H1 (cell line): Measurements from ENCODE around the gene ADAMTS6. TPM values are rescaled to one million over a fixed set of nuclear protein-coding genes. Genes with fewer than 3 reads are reported as not detected.
A peak's percentile ranks its signal among the peaks of the same experiment; 100 is the strongest.

Experiments
- CTCF ChIA-PET: fragments of 300-600 bp; sonication (Branson Sonifier 250); formaldehyde crosslinking; loops from one replicate; lab custom pipeline; 2021; ENCODE audit not compliant: partially characterized antibody; lab: Charles Lee
- POLR2A ChIA-PET: fragments of 300-600 bp; sonication (Branson Sonifier 250); formaldehyde crosslinking; loops from one replicate; lab custom pipeline; 2021; ENCODE audit warnings: inconsistent platforms; ENCODE audit not compliant: partially characterized antibody; lab: Charles Lee
- DNase-seq, 2 experiments: peaks; one replicate each; pipeline versions ENCODE4 v3.0.0 to v3.0.0-alpha.2; 2010 to 2022; ENCODE audit warnings: low spot score in 2 of 2, low read depth in 1 of 2, mixed read lengths in 1 of 2
- FAIRE-seq: peaks from 2 replicates; lab custom pipeline; 2011; peaks lifted over from hg19 to GRCh38; lab: Jason Lieb, UNC
- H2AFZ ChIP-seq: 2 replicates; pipeline ENCODE4 v1.8.1; 2012; ENCODE audit warnings: low read length, inconsistent platforms
- H2AK5ac ChIP-seq: 2 replicates; pipeline ENCODE4 v1.6.1; 2013; ENCODE audit warnings: low read depth, low read length
- H2BK120ac ChIP-seq: replicated peaks from 2 replicates; pipeline ENCODE3; 2013; ENCODE audit warnings: low read depth, low read length, inconsistent platforms
- H2BK12ac ChIP-seq: 2 replicates; pipeline ENCODE4 v1.6.1; 2013; ENCODE audit warnings: low read depth, low read length
- H2BK15ac ChIP-seq: 2 replicates; pipeline ENCODE4 v1.6.1; 2013; ENCODE audit warnings: low read length
- H2BK20ac ChIP-seq: 2 replicates; pipeline ENCODE4 v1.6.1; 2013; ENCODE audit warnings: low read length
- H2BK5ac ChIP-seq: 2 replicates; pipeline ENCODE4 v1.6.1; 2013; ENCODE audit warnings: low read depth, low read length
- H3K14ac ChIP-seq: 2 replicates; pipeline ENCODE4 v1.6.1; 2013; ENCODE audit warnings: inconsistent platforms; ENCODE audit not compliant: insufficient read length
- H3K18ac ChIP-seq: 2 replicates; pipeline ENCODE4 v1.6.1; 2013; ENCODE audit warnings: low read length; ENCODE audit errors: extremely low read depth
- H3K23ac ChIP-seq: 2 replicates; pipeline ENCODE4 v1.6.1; 2013; ENCODE audit warnings: inconsistent platforms; ENCODE audit not compliant: insufficient read length
- H3K23me2 ChIP-seq: 2 replicates; pipeline ENCODE4 v1.6.1; 2013; ENCODE audit warnings: low read depth, low read length
- H3K27ac ChIP-seq: 2 replicates; pipeline ENCODE4 v1.6.1; 2011; ENCODE audit warnings: low read depth, low read length, inconsistent platforms
- H3K27me3 ChIP-seq, 4 experiments: replicated peaks in 1 of 4; 1 replicate in 1 of 4; 2 replicates in 3 of 4; pipeline versions ENCODE4 v1.6.1 to v1.8.1; 2011 to 2013; ENCODE audit warnings: low read length in 3 of 4, mild to moderate bottlenecking in 3 of 4, inconsistent platforms in 2 of 4, mixed read lengths in 2 of 4, moderate library complexity in 1 of 4; ENCODE audit not compliant: control insufficient read depth in 3 of 4, insufficient read depth in 3 of 4; ENCODE audit errors: extremely low read depth in 1 of 4
- H3K36me3 ChIP-seq, 4 experiments: 2 replicates each; pipeline versions ENCODE4 v1.6.1 to v1.8.1; 2011 to 2013; ENCODE audit warnings: mild to moderate bottlenecking in 4 of 4, low read length in 3 of 4, moderate library complexity in 2 of 4, control low read depth in 1 of 4, inconsistent platforms in 1 of 4; ENCODE audit not compliant: insufficient read depth in 4 of 4, control insufficient read depth in 2 of 4
- H3K4ac ChIP-seq: replicated peaks from 2 replicates; pipeline ENCODE3; 2013; ENCODE audit warnings: low read length, low read depth, mixed read lengths, inconsistent platforms; ENCODE audit not compliant: insufficient read length
- H3K4me1 ChIP-seq, 4 experiments: replicated peaks in 1 of 4; 1 replicate in 1 of 4; 2 replicates in 3 of 4; pipeline versions ENCODE4 v1.6.1 to v1.8.1; 2011 to 2013; ENCODE audit warnings: low read length in 3 of 4, inconsistent platforms in 2 of 4, mixed read lengths in 1 of 4; ENCODE audit not compliant: insufficient read depth in 4 of 4, control insufficient read depth in 3 of 4
- H3K4me2 ChIP-seq, 2 experiments: 2 replicates each; pipeline versions ENCODE4 v1.6.1 to v1.8.1; 2011 to 2013; ENCODE audit warnings: low read depth in 2 of 2, low read length in 2 of 2, control low read depth in 1 of 2, inconsistent platforms in 1 of 2, mild to moderate bottlenecking in 1 of 2; ENCODE audit not compliant: insufficient read depth in 1 of 2
- H3K4me3 ChIP-seq, 4 experiments: fragments of 200-600, 300-600 bp in 1 of 4; sonication (generic), shearing (Covaris generic), sonication (Bioruptor Twin) in 1 of 4; 2 replicates each; pipeline versions ENCODE4 v1.5.1 to v1.8.1; 2011 to 2016; ENCODE audit warnings: low read length in 4 of 4, low read depth in 3 of 4, control low read depth in 2 of 4, inconsistent platforms in 2 of 4, mild to moderate bottlenecking in 2 of 4, mixed read lengths in 1 of 4, moderate library complexity in 1 of 4; ENCODE audit not compliant: insufficient read depth in 2 of 4; ENCODE audit errors: extremely low read depth in 1 of 4
- H3K56ac ChIP-seq: replicated peaks from 2 replicates; pipeline ENCODE3; 2013; ENCODE audit warnings: low read depth, mild to moderate bottlenecking, mixed read lengths, low read length, inconsistent platforms; ENCODE audit not compliant: insufficient read length
- H3K79me1 ChIP-seq: 2 replicates; pipeline ENCODE4 v1.6.1; 2013; ENCODE audit warnings: low read depth, low read length, control low read depth
- H3K79me2 ChIP-seq, 2 experiments: 2 replicates each; pipeline versions ENCODE4 v1.6.1 to v1.8.1; 2012 to 2013; ENCODE audit warnings: low read length in 2 of 2, mild to moderate bottlenecking in 2 of 2, inconsistent platforms in 1 of 2; ENCODE audit not compliant: insufficient read depth in 2 of 2, control insufficient read depth in 1 of 2
- H3K9ac ChIP-seq, 4 experiments: replicated peaks in 1 of 4; 1 replicate in 1 of 4; 2 replicates in 3 of 4; pipeline versions ENCODE4 v1.6.1 to v1.8.1; 2011 to 2013; ENCODE audit warnings: low read depth in 3 of 4, low read length in 3 of 4, control low read depth in 2 of 4, mild to moderate bottlenecking in 2 of 4, moderate library complexity in 2 of 4, inconsistent platforms in 1 of 4; ENCODE audit errors: extremely low read depth in 1 of 4
- H3K9me3 ChIP-seq, 2 experiments: 2 replicates each; pipeline versions ENCODE4 v1.6.1 to v1.8.1; 2012 to 2013; ENCODE audit warnings: mild to moderate bottlenecking in 2 of 2, moderate library complexity in 2 of 2, control low read depth in 1 of 2, inconsistent platforms in 1 of 2, low read depth in 1 of 2, low read length in 1 of 2, mixed read lengths in 1 of 2; ENCODE audit not compliant: insufficient read depth in 2 of 2
- H4K20me1 ChIP-seq, 2 experiments: replicated peaks in 1 of 2; 2 replicates each; pipeline versions ENCODE3 to v1.8.1; 2011 to 2013; ENCODE audit warnings: inconsistent platforms in 2 of 2, low read length in 2 of 2, mild to moderate bottlenecking in 1 of 2; ENCODE audit not compliant: insufficient read depth in 2 of 2, control insufficient read depth in 1 of 2
- H4K5ac ChIP-seq: 2 replicates; pipeline ENCODE4 v1.6.1; 2013; ENCODE audit warnings: low read length, low read depth, mixed read lengths, inconsistent platforms; ENCODE audit not compliant: insufficient read length
- H4K8ac ChIP-seq: 2 replicates; pipeline ENCODE4 v1.8.0; 2013; ENCODE audit warnings: mild to moderate bottlenecking, moderate library complexity, low read length, inconsistent platforms; ENCODE audit not compliant: insufficient read depth; ENCODE audit errors: extremely low read depth
- H4K91ac ChIP-seq: replicated peaks from 2 replicates; pipeline ENCODE3; 2013; ENCODE audit warnings: low read length, mixed read lengths, inconsistent platforms; ENCODE audit not compliant: insufficient read length
- GTF2F1 ChIP-seq: IDR thresholded peaks from 2 replicates; pipeline ENCODE4 v1.6.1; 2012; ENCODE audit warnings: low read depth, low read length, improper control_type of control experiment, borderline replicate concordance
- NANOG ChIP-seq: IDR thresholded peaks from 2 replicates; pipeline ENCODE4 v1.6.1; 2011; ENCODE audit warnings: low read length, low read depth, mild to moderate bottlenecking, inconsistent platforms; ENCODE audit not compliant: insufficient read depth, poor library complexity, severe bottlenecking
- WGBS, 2 experiments: shearing (Covaris generic) in 1 of 2; methylation state at CpG; one replicate each; pipeline versions ENCODE4 v1.1.6 to v1.1.7; 2013 to 2015; ENCODE audit warnings: low lambda C conversion rate in 2 of 2, mixed read lengths in 2 of 2, inconsistent platforms in 1 of 2, low coverage in 1 of 2, missing lambda C conversion rate in 1 of 2; ENCODE audit not compliant: insufficient replicate concordance in 2 of 2, insufficient coverage in 1 of 2, insufficient read length in 1 of 2; ENCODE audit errors: extremely low coverage in 1 of 2, missing lambda C conversion rate in 1 of 2; 5-methylcytosine and 5-hydroxymethylcytosine counted together
- polyA plus RNA-seq, 7 experiments: library from polyadenylated mRNA; depleted of rRNA in 3 of 7; stranded (reverse) in 5 of 7; unstranded in 2 of 7; fragments of >200 nt in 5 of 7; fragments of 200-250 nt in 2 of 7; gene quantifications; 1 replicate in 5 of 7; 2 replicates in 1 of 7; 4 replicates in 1 of 7; pipeline versions ENCODE4 v1.2.1 to v1.2.3, GENCODE V29; 2011 to 2013; ENCODE audit warnings: missing spikeins in 2 of 7, mixed read lengths in 2 of 7
- total RNA-seq: library from RNA; stranded (reverse); fragmentation: NEBNext Ultra II Directional; extraction: Animal tissue kit (Norgen Biotek cat#: 25700); gene quantifications from 2 replicates; pipeline ENCODE4 v1.2.1, GENCODE V29; 2021

Gene ADAMTS6
- total and polyA plus RNA-seq, 2 of the 8 experiments (the other 6 are each of a cell fraction or from before 2014, with no cell fraction given): 0.74 to 2.4 TPM

DNA sequence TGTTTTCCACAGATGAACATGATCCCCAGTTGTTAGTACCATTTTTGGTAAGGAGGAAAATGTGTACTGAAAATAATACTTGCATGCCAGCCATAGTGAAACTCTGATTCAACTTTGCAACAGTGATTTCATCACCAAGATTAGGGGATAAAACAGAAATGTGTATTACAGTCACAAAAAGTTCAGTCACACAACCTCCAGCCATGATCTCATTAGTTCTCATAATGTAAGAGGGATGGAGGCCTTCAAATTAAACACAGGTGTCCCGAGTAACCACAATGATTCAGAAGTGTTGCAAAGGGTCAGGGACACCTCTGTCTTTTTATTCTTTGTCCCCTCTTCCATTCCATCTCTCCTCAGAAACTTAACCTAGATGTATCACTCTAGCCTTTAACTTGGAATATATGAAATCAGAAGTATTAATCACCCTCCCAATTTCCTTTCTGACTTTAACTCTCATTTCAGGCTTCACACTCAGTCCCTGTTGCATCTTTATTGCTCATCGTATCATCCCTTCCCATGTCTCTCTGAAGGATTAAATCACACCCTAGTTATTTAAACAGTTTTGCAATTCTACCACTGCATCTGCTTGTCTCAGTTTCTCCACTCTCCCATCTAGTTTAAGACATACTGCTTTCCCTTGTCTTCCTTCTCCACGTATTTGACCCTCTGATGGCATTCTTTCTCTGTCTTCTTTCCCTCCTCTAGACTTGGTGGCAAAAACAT is 291.2 kb downstream of the ADAMTS6 start:
- Histone ChIP-seq H3K27ac (no peak overlapping the region), H3K36me3 (no peaks in the 10 kb centered on the region), H3K4me2 (no peak overlapping the region), H3K4me1 (no peaks in the 10 kb centered on the region), H3K23ac (no peak overlapping the region), H4K20me1 (no peaks in the 10 kb centered on the region), H3K56ac (no peak overlapping the region), H3K4me3 (no peak overlapping the region), H2BK20ac (no peak overlapping the region), H2BK5ac (no peak overlapping the region), H3K23me2 (no peaks in the 10 kb centered on the region; the same call in 1 of the 2 replicates), H3K18ac (no peak overlapping the region), H3K9ac (no peak overlapping the region), H2BK120ac (no peak overlapping the region), H3K4ac (no peak overlapping the region), H3K14ac (no peak overlapping the region), H3K79me2 (no peaks in the 10 kb centered on the region), H3K9me3 (no peaks in the 10 kb centered on the region), H3K27me3 (no peaks in the 10 kb centered on the region), H2AK5ac (no peak overlapping the region), H4K91ac (no peak overlapping the region), H2BK12ac (no peak overlapping the region), H2AFZ (0 out of 2 replicates have a peak overlapping the region, but pooled peaks have one; percentile 24), H2BK15ac (no peak overlapping the region), H3K79me1 (no peaks in the 10 kb centered on the region), H4K8ac (no peak overlapping the region), H4K5ac (no peak overlapping the region)
- CTCF ChIA-PET: no interaction called here
- 78% methylated on average over 3 of the region's 3 CpGs; no CpG with 5 or more reads in 1 of the 2 experiments for WGBS, 2 experiments
- FAIRE-seq (no peak), DNase-seq (no peak)
- TF ChIP-seq NANOG: no peak
- no peak for TF ChIP-seq GTF2F1
- POLR2A ChIA-PET: no interaction called here
